Prostate gland (tissue), 2 donors: ENCODE data around the gene CHTF8. TPM values are rescaled to one million over a fixed set of nuclear protein-coding genes. Genes with fewer than 3 reads are reported as not detected.

Experiments used
- DNase-seq: peaks from one replicate; pipeline ENCODE4 v3.0.0-alpha.2; 2019; ENCODE audit warnings: low spot score
- H3K27ac ChIP-seq, 2 donors: fragments of 200-600 bp; sonication (generic); 2 replicates each; pipeline ENCODE4 v1.5.1; 2017 to 2019
- H3K27me3 ChIP-seq: fragments of 200-600 bp; sonication (generic); replicated peaks from 2 replicates; pipeline ENCODE4 v1.5.1; 2019; ENCODE audit not compliant: insufficient read depth
- H3K36me3 ChIP-seq, 2 donors: fragments of 200-600 bp; sonication (generic); 1 replicate in 1 of 2; 2 replicates in 1 of 2; pipeline versions ENCODE4 v1.5.1 to v1.8.1; 2017 to 2019
- H3K4me1 ChIP-seq: fragments of 200-600 bp; sonication (generic); replicated peaks from 2 replicates; pipeline ENCODE4 v1.5.1; 2019
- H3K4me3 ChIP-seq, 2 donors: fragments of 200-600 bp; sonication (generic); 2 replicates each; pipeline ENCODE4 v1.5.1; 2017 to 2019
- H3K9me3 ChIP-seq: fragments of 200-600 bp; sonication (generic); 2 replicates; pipeline ENCODE4 v1.5.1; 2017
- CTCF ChIP-seq, 4 experiments: fragments of 200-600 bp in 2 of 4; fragments of 450-650 bp in 2 of 4; sonication (generic) in 2 of 4; IDR thresholded peaks; 1 replicate in 3 of 4; 2 replicates in 1 of 4; pipeline ENCODE4 v1.5.1; 2016 to 2019; ENCODE audit warnings: antibody characterized with exemption in 4 of 4, mild to moderate bottlenecking in 2 of 4, moderate library complexity in 2 of 4
- POLR2A ChIP-seq: fragments of 450-650 bp; IDR thresholded peaks from one replicate; pipeline ENCODE4 v1.6.1; 2016; ENCODE audit warnings: antibody characterized with exemption, mild to moderate bottlenecking
- POLR2AphosphoS5 ChIP-seq: sonication (generic); formaldehyde crosslinking; IDR thresholded peaks from one replicate; pipeline ENCODE4 v1.6.1; 2017; ENCODE audit warnings: antibody characterized with exemption
- WGBS: methylation state at CpG from one replicate; pipeline ENCODE4 v1.1.5; 2018; 5-methylcytosine and 5-hydroxymethylcytosine counted together
- intact Hi-C: fragments of 100-400 bp; cut with DNase I; formaldehyde crosslinking; loops from one replicate; pipeline ENCODE4 v1.14.2; 2022
- total RNA-seq, 2 donors: library from RNA; depleted of rRNA; stranded (reverse); fragments of >200 nt; gene quantifications; one replicate each; pipeline ENCODE4 v1.1.0, GENCODE V29; 2016

The CHTF8 gene
- total RNA-seq, 2 donors from 2014 or later: 124 to 171 TPM

- H3K36me3 ChIP-seq: no peaks in the 10 kb centered on the region
- intact Hi-C loops: no loop called here
- H3K9me3 ChIP-seq: no peaks in the 10 kb centered on the region
- H3K4me1 ChIP-seq: peaks cover 7% of the 10 kb centered on the region
- TF ChIP-seq POLR2AphosphoS5 (peak; percentile 69), CTCF (IDR thresholded peaks at IDR 0.05) (no peak)
- peak overlapping the region; percentile 63 to 82 for H3K27ac ChIP-seq
- no peaks in the 10 kb centered on the region for H3K27me3 ChIP-seq
- WGBS: 46% methylated on average over 3 of the region's 3 CpGs
- DNase-seq: no peak
- H3K4me3 ChIP-seq: no peak overlapping the region
Measured at GRCh38 chr16:69087161-69087581, 45.2 kb downstream of the CHTF8 start.

DNA sequence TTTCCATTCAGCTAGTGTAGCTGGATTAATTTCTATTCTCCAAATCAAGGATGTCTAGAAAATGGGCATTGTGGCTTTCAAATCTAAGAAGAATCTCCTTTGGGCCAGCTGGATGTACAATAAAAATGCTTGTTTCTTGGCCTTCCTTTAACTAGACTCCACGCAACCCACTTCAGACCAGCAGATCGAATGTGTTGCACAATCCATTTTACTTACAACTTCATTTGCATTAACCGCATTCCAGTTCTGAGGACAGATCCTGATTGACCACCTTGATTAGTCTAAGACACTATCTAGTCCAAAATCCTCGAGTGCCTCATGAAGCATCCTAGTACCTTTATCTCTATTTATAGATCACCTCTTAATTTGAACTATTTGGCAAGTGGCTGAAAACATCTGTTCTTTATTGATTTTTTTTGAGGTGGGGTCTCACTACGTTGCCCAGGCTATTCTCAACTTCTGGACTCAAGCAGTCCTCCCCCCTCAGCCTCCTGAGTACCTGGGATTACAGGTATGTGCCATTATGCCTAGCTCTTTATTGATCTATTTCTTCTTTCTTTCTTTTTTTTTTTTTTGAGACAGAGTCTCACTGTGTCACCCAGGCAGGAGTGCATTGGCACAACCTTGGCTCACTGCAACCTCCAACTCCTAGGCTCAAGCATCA is 47.2 kb downstream of the CHTF8 start:
- no peak for DNase-seq
- Histone ChIP-seq H3K4me1 (peaks cover 7% of the 10 kb centered on the region), H3K9me3 (no peaks in the 10 kb centered on the region), H3K27me3 (no peaks in the 10 kb centered on the region), H3K4me3 (no peak overlapping the region), H3K36me3 (no peaks in the 10 kb centered on the region), H3K27ac (no peak overlapping the region)
- intact Hi-C loops: no loop called here
- TF ChIP-seq CTCF (IDR thresholded peaks at IDR 0.05): no peak
- no peak for TF ChIP-seq POLR2AphosphoS5
- no peak for TF ChIP-seq POLR2A
- 77% methylated on average over 5 of the region's 5 CpGs for WGBS

GRCh38 chr16:69084289-69084688 is 48.1 kb downstream of the CHTF8 start:
- Histone ChIP-seq H3K4me1 (peaks cover 4% of the 10 kb centered on the region), H3K4me3 (no peak overlapping the region), H3K27ac (no peak overlapping the region), H3K36me3 (no peaks in the 10 kb centered on the region), H3K27me3 (no peaks in the 10 kb centered on the region), H3K9me3 (no peaks in the 10 kb centered on the region)
- intact Hi-C loops: no loop called here
- 47% methylated on average over 2 of the region's 2 CpGs for WGBS
- no peak for DNase-seq
- no peak for TF ChIP-seq POLR2AphosphoS5
- TF ChIP-seq POLR2A: no peak
- no peak for TF ChIP-seq CTCF (IDR thresholded peaks at IDR 0.05)

- no peaks in the 10 kb centered on the region for H3K4me1 ChIP-seq
- no peaks in the 10 kb centered on the region for H3K9me3 ChIP-seq
- no peak overlapping the region for H3K4me3 ChIP-seq
- H3K27me3 ChIP-seq: no peaks in the 10 kb centered on the region
- H3K36me3 ChIP-seq: no peaks in the 10 kb centered on the region
- H3K27ac ChIP-seq: no peak overlapping the region
- DNase-seq: no peak
- no peak for TF ChIP-seq POLR2A
- no peak for TF ChIP-seq POLR2AphosphoS5
- no peak for TF ChIP-seq CTCF (IDR thresholded peaks at IDR 0.05)
- 93% methylated on average over 14 of the region's 16 CpGs for WGBS
- intact Hi-C loops: no loop called here
Measured at GRCh38 chr16:69083306-69083941, 49.0 kb downstream of the CHTF8 start.

GRCh38 chr16:69079697-69080096 is 52.7 kb downstream of the CHTF8 start:
- no peaks in the 10 kb centered on the region for H3K9me3 ChIP-seq
- intact Hi-C loops: no loop called here
- no peak overlapping the region for H3K27ac ChIP-seq
- TF ChIP-seq POLR2A (no peak), CTCF (IDR thresholded peaks at IDR 0.05) (no peak), POLR2AphosphoS5 (no peak)
- WGBS: 98% methylated on average over 2 of the region's 2 CpGs
- no peak for DNase-seq
- no peaks in the 10 kb centered on the region for H3K36me3 ChIP-seq
- H3K27me3 ChIP-seq: no peaks in the 10 kb centered on the region
- no peaks in the 10 kb centered on the region for H3K4me1 ChIP-seq
- no peak overlapping the region for H3K4me3 ChIP-seq
